GM10266 (cell line): ENCODE data around the gene OBSL1.

ENCODE experiments used
- DNase-seq: peaks from one replicate; pipeline ENCODE4 v3.0.0; 2012; ENCODE audit errors: extremely low spot score
- TF ChIP-seq, protein P1 (sequence below): IDR thresholded peaks from 2 replicates; pipeline ENCODE4 v1.5.1; 2012; ENCODE audit warnings: mild to moderate bottlenecking, low read depth; ENCODE audit not compliant: control insufficient read depth, insufficient read depth; ENCODE audit errors: missing control alignments

Gene OBSL1

DNA sequence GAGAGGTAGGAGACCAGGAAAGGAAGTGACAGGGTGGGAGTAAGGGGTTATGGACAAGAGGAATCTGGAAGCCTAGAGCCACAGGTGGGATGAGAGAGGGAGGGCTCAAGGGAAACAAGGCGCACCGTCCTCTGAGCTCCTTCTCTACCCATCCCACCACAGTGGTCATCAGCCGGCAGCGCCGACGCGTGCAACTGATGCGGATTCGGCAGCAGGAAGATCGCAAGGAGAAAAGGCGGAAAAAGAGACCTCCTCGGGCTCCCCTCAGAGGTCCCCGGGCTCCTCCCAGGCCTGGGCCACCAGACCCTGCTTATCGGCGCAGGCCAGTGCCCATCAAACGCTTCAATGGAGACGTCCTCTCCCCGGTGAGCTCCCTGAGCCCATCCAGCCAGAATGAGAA lies 22.3 kb downstream of the OBSL1 start:
- TF ChIP-seq, protein P1, sequence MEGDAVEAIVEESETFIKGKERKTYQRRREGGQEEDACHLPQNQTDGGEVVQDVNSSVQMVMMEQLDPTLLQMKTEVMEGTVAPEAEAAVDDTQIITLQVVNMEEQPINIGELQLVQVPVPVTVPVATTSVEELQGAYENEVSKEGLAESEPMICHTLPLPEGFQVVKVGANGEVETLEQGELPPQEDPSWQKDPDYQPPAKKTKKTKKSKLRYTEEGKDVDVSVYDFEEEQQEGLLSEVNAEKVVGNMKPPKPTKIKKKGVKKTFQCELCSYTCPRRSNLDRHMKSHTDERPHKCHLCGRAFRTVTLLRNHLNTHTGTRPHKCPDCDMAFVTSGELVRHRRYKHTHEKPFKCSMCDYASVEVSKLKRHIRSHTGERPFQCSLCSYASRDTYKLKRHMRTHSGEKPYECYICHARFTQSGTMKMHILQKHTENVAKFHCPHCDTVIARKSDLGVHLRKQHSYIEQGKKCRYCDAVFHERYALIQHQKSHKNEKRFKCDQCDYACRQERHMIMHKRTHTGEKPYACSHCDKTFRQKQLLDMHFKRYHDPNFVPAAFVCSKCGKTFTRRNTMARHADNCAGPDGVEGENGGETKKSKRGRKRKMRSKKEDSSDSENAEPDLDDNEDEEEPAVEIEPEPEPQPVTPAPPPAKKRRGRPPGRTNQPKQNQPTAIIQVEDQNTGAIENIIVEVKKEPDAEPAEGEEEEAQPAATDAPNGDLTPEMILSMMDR, result no peak
- no peak for DNase-seq

DNA sequence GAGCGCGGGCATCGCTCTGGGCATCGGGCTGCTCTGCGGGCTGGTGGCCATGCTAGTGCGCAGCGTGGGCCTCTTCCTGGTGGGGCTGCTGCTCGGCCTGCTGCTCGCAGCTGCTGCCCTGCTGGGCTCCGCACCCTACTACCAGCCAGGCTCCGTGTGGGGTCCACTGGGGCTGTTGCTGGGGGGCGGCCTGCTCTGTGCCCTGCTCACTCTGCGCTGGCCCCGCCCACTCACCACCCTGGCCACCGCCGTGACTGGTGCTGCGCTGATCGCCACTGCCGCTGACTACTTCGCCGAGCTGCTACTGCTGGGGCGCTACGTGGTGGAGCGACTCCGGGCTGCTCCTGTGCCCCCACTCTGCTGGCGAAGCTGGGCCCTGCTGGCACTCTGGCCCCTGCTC lies 23.7 kb downstream of the OBSL1 start:
- TF ChIP-seq, protein P1, result no peak

DNA sequence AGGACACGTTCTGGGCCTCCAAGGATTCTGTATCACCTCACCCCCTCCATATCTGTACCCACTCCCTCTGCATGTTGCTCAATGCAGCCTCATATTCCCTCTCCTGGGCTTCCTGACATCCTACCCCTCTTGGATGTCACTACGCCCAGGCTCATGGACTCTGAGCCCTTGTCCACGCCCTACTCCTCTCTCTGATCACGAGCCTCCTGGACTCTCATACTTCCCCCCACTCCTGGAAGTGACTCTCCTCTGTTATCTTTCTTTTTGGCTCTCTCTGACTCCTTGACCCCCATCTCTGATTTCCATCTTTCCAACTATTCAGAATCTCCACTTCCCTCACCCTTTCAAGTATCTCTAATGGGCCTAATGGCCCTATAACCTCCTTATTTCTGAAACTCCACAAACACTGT lies 25.4 kb downstream of the OBSL1 start:
- no peak for DNase-seq
- TF ChIP-seq, protein P1, result no peak

More for the DNA sequence above, 23.7 kb downstream of the OBSL1 start:
- no peak for DNase-seq

DNA sequence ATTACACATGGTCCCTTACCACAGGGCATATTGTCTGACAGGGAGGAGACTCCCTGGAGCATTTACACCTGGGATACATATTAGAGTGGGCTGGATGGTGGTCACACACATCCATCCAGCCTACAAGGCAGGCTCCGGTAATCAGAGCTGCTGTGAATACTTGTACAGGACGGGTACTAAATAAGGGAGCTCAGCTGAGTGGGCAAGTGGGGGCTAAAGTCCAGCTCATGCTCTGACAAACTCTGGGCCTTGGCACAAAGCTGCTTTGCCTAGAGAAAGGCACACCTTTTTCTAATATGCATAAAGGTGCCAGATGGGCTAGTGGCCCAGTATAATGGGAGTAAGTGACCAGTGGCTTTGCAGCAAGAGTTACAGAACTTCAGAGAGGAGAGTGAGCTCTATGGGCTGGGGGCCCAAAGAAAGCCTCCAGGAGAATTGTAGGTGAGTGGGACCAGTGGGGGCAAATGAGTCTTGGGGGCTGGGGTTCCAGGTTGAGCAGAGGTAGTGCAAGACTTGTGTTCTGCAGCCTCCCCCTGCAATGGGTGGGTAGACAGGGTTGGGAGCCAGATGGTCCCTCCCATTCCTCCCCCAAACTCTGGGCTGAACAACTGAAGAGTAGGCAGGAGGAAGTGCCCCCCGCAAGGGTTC lies 25.9 kb downstream of the OBSL1 start:
- TF ChIP-seq, protein P1, result no peak
- no peak for DNase-seq

DNA sequence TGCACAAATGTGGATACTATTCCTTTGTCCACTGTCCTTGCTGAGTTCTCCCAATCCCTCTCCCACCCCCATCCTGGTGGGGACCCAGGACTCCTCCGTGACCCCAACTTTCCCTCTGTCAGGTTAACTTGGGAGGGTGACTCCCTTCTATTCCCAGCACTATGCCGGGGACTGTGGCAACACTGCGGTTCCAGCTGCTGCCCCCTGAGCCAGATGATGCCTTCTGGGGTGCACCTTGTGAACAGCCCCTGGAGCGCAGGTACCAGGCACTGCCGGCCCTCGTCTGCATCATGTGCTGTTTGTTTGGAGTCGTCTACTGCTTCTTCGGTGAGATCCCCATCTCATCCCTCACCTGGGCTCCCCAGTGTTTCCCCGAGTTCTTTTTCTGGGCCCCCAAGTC lies 26.8 kb downstream of the OBSL1 start:
- TF ChIP-seq, protein P1, result no peak
- DNase-seq, result no peak

DNA sequence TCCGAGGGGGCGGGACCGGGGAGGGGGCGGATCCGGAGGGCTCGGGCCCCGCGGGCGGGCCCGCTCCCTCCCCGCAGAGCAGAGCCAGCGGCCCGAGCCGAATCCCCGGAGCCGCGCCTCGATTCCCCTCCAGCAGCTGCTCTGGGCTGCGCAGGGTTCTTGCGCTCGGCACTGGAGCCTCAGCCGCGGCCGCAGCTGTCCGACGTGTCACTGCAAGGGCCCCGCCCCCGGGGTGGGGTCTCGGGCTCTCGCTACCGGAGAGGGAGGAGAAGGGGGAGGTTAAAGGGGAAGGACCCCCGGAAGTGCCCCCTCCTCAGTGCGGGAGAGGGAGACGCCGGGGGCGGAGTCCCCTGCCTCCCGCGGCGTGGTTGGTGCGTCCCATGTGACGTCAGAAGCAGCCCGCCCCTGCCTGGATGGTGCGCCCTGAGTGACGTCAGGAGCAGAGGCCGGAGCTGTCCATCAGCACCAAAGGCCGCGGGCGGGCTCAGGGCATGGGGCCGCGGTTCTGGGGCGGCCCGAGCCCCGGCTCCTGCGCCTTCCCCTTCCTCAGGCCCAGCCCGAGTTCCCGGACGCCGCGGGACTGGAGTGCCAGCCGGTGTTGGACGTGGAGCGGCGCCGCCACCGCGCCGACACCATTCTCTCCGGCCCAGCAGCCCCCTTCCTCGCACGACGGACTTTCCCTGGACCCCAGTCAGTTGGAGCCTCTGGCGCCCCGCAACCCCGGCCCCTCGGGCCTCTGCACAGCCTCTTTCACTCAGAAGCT lies 27.6 kb downstream of the OBSL1 start, which contains the start of the genes CHPF and TMEM198:
TSS of gene CHPF (minus strand) at position 214 of the 763 bp plus-strand sequence. CDS start 271 bp downstream, outside the sequence.
TSS of gene TMEM198 (plus strand) at position 433 of the 763 bp plus-strand sequence. CDS start 700 bp downstream, outside the sequence.
- TF ChIP-seq, protein P1, result no peak
- peak; percentile 99 for DNase-seq
